ENCODE data around the gene MAP3K10.
"Not testable (repeated sequence)": the region's sequence is repeated elsewhere in the genome, so short reads cannot be mapped to it uniquely, and the experiment has no call there.

MAP3K10 gene

DNA sequence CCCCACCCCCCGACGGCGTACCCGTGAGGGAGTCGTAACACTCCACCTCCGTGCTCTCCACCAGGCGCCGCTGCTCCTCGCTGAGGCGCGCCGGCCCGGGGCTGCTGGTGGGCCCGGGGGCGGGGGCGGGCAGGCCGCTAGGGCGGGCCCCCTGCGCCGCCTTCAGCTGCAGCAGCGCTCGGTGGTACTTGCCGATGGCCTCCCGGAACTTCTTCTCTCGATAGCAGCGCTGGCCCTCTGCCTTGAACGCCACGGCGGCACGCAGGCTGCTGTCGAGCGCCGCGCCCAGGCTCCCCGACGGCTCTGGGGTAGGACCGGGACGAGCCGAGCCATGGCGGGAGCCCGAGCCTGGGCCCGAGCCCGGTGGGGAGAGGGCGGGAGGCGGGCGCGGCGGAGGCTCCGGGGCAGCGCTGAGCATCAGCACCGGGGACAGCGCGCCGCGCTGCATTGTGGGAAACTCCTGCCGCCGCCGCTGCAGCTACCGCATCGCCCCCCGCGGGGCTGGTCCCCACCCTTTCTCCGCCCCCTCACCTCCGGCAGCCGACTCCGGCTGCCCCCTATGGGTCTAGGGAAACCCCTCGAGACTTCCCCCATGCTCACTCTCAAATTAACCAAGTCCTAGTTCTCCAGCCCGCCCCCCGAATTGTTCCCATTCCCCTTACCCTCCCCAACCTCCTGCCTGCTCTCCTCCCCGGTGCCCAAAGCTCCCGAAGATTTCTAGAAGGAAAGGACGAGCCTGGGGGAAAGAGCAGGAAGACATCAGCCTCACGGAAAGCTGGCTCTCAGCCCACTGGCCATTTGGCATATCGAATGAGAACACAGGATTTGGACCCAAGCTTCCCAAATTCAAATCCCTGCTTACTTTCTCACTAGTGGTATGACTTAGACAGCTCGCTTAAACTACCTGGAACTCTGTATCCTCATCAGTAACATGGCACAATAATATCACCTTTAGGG is 27.0 kb downstream of the MAP3K10 start, which contains the start of gene TTC9B:
Gene TTC9B (minus strand): TSS at position 451 of the 957 bp plus-strand sequence. CDS start 3 bp downstream, at position 448.
- peak; percentile 65 for DNase-seq

DNA sequence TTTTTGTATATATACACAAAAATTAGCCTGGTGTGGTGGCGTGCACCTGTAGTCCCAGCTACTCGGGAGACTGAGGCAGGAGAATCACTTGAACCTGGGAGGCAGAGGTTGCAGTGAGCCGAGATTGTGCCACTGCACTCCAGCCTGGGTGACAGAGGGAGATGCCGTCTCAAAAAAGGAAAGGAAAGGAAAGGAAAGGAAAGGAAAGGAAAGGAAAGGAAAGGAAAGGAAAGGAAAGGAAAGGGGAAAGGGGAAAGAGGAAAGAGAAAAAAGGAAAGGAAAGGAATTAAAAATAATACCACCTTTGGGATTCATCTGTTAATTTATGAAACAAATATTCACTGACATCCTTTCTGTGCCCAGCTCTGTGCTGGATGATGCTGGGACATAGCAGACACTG is 27.8 kb downstream of the MAP3K10 start:
- DNase-seq = not testable (repeated sequence)

DNA sequence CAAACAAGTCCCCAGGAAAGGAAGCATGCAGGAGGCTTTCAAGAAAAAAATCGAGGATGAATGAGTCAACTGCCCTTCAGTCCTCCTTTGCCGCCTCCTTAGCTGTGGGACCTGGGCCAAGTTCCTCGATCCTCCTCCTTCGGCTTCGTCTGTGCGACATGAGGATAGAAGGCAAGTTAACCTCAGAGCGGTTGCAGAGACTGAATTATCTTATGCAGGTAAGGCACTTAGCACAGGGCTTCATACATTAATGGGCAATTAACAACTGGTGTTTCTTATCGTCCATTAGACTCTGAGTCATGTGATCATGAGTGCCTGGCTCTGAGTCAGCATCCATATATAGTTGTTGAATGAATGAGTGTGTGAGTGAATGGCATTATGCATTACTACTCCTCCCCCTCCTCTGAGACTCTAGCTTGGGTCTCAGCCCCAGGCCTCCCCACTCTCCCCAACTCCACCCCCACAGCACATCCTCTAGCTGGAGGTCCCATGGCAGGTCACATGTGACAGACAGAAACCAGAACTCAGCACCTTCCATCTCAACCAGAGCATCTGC is 28.6 kb downstream of the MAP3K10 start:
- DNase-seq = no peak

DNA sequence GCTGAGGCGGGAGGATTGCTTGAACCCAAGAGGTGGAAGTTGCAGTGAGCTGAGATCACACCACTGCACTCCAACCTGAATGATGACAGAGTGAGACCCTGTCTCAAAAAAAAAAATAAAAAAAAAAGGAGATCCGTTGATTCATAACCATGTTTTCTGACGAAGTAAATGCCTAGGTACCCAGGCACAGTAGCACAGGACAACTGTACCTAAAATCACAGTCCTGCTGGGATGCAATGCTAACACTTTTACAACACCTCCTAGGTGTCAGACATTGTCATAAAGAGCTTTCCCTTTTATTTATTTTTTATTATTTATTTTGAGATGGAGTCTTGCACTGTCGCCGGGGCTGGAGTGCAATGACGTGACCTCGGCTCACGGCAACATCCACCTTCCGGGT is 29.4 kb downstream of the MAP3K10 start:
- no peak for DNase-seq

DNA sequence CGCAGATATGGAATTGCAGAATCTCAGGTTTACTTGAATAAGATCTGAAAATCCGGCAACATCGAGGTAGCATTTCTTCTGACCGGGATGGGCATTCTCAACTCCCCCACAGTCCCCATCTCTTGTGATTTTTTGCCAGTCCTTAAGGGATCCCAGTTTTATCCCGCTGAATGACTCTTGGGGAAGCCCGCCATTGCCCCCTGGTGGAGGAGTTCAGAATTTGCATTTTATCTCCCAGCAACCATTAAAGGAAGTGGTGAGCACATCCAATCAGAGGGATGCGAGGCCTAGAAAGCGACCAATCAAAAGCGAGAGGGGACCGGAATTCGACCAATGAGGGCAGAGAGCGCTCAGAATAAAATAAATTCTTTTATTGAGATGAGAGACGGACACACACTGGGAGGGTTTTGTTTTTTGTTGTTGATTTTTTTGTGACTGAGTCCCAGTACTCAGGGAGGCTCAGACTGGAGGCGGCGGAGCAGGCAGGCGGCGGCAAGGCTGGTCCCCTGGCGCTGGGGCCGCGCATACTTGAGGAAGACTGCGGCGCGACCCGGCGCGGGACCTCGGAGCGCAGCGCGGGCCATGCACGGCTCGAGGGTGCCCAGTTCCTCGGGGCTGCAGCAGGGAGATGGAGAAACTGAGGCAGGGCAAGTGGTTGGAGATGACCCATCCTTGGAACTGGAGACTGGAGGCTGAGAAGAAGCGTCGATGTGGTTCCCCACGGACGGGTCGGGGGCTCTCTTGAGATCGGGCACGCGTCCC is 30.8 kb downstream of the MAP3K10 start:
- DNase-seq = peak; percentile 70

DNA sequence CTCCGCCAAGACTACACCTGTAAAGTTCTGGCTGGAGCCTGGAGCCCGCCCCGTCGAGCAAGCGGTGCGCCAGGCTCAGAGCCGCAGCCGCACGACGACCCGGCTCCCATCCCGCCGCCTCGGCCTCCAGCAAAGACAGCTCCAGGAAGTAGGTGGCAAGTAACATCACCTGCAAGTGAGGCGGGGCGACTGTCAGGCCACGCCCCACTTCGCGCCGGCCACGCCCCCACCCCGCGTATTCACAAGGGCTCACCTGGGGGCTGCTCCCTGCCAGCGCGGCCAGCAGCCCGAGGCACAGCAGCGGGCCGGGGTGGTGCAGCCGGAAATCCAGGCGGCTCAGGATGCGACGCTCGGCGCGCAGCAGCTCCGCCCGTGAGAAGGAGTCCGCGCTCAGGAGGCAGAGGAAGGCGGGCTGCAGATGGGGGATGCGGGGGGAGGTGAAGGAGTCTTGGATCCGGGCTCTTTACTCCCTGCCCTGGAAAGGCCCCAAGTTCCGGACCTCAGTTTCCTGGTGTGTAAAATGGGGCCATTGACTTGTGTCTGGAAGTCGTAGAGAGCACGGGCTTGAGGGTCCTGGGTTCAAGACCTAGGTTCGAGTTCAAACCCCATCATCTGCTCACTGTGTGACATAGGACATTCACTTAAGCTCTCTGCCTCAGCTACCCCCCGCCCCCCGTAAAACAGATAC is 32.1 kb downstream of the MAP3K10 start:
- peak; percentile 62 for DNase-seq

DNA sequence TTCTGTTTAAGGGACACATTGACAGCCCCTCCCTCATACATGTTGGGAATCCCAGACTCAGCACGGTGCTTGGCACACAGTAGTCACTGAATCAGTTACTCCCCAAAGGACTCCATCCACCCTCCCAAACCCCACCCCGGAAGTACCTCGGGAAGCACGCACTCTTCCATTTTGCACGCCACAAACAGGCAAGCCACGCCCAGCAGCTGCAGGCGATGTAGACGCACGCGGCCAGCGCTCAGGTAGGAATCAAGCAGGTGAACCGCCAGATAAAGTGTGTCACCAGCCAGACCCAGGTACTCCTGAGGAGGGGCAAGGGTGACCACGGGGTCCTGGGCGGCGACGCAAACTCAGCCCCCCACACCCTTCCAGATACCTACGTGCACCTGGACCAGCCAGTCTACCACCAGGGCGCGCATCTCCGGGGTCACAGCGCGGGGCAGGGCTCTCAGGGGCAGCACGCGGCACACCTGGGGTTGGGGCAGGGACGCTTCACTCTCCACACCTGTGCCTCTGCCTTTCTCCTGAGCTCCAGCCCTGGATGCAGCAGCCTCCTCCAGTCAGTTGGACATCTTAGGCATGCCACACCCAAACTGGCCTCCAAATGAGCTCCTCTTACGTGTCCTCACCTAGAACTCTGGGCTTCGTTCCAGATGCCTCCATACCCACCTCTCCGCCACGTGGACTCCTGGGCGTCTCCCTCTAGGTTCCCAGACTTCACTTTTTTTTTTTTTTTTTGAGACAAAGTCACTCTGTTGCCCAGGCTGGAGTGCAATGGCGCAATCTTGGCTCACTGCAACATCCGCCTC is 33.3 kb downstream of the MAP3K10 start:
- no peak for DNase-seq

DNA sequence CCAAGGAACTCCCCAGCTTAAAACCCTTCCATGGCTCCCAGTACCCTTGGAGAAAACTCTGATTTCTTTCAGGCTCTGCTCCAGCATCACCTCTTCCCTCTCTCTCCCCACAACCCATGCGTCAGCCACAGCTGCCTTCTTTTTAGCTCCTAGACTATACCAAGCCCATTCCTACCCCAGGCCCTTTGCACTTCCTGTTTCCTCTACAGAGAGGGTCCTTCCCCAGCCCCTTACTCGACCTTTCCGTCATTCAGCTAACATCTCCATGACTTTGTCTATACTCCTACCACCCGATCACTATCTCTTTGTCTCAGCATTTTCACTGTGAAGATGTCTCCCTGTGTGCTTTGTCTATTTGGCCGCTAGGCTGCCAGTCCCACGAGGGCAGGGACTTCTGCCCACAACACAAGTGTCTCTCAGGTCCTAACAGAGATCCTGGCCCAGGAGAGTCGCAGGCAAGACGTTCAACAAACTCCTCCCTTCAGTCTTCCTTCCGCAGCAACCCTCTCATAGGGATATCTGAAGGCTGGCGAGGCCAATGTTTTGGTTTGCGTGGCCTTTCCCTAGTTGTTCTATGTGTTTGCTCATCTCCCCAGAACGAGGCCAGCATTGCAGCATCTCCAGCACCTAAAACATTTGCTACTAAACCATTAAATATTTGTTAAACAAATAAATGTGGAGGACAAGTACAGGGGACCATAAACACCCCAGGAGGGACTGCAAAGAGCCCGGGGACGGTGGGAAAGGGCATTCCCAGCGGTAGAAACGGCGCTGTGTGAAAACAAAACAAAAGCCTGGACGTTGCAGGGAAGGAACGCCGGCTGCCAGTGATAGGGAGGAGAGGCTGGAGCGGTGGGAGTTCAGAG is 34.4 kb downstream of the MAP3K10 start:
- DNase-seq = no peak

DNA sequence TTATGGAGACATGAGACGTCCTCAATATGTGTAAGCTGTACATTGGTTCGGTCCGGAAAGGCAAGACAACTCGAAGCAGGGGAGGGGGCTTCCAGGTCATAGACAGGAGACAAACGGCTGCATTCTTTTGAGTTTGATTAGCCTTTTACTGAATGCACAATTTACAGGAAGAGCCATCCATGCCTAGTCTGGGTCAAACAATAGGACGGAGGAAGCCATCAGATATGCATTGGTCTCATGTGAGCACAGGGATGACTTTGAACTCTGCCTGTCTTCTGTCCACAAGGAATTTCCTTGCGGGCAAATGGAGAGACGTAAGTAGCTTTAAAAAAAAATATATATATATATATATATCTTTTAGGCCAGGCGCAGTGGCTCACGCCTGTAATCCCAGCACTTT is 37.1 kb downstream of the MAP3K10 start:
- DNase-seq = no peak

DNA sequence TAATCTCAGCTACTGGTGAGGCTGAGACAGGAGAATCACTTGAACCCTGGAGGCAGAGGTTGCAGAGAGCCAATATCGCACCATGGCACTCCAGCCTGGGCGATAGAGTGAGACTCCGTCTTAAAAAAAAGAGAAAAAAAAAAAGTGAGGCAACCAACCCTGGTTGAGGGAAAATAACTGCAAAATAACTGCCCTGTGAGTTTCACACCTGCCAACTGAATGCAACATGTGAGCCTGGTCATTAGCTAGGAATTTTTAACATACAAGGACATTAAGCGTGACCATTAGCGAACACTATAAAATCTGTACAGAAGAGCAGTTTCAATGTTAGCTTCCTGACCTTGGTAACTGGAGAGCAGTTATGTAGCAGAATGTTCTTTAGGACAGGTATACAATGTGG is 37.6 kb downstream of the MAP3K10 start:
- no peak for DNase-seq

DNA sequence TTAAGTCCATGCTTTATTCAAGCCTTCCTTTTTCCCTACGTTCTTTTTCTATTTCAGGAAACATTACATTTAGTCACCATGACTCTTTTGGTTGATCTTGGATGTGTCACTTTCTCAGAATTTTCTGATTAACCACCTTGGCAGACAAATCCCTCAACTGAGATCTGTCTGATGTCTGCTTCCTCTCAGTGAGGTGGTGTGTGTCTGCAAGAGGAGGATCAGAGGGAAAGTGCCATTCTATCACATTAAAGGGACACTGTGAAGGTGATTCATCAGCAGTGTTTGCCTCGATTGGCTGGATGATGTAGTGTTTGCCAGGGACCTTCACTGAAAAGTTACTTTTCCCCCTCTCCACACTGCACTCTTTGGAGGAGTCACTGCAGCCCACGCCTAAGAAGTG is 38.3 kb downstream of the MAP3K10 start:
- DNase-seq = no peak

DNA sequence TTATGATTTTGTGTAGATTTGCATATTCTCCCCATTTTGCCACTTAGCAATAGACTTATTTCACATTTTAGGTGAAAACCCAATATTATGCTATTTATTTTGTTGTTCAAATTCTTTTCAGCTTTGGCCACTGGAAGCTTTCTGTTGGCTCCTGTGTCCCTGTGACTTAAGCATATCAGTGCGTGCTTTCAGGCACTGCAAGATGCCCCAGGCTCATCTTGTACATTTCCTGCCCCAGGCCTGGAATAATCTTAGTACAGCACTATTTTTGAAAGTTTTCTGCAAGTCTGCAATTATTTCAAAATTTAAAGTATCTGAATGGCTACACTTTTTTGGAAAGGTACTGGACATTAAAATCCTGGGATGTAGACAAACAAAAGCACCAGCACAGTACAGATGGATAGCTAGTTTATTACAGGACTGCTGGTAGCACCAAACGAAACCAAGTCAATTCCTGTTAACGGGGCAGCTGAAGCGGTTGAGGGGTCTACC is 38.7 kb downstream of the MAP3K10 start:
- DNase-seq = no peak

DNA sequence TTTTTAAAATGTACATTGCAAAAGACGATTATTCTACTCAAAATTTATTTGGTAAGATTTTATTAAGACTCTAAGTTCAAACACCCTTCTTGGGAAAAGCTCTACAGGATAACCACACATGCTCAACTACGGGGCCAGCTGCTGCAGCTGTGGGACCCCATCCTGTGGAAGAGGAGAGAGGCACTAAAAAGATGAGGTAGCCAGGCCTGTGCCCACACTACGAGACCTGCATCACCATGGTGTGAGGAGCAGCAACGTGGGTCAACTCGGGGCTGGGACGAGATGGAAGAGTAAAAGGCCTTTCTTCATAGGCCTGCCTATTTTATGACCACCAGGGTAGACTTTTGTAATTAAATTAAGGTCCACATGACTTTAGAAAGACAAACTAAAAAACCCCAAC is 39.8 kb downstream of the MAP3K10 start:
- DNase-seq = no peak

DNA sequence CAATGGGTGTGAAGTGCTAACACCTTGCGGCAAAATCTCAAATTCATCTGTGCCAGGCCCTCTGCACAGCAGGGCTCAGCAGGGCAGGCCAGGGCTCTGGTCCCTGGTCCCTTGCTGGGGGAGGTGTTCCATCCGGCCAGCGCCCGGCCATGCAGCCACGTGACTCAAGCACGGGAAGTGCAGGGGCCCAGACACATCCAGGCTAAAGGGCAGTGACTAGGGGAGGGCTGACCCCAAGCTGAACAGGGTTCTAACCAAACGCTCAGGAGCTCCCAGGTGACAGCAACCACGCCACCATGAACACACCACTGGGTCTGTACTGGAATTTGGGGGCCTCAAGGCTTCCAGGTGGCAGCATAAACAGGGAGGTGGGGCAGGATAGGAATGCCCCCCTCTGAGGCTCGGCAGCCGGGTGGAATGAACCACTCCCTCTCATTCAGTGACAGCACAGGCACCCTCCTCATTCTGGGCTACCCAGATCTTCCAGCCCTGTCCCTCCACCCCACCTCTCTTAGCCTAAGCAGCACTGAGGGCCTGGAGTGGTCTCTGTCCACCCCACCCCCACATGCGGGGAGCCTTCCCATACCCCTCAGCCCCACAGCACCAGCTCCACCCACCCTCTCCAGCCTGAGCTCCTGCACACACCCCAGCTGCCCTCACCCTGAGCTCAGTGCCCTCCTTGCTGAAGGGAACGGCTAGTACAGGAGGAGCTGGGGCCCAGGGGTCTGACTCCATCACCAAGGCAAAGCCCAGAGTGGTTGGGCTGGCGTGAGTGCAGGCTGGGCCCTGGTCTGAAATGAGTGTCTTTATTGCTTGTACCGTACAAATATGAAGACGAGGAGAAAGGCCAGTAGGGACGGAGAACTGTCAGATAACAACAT is 40.6 kb downstream of the MAP3K10 start:
- DNase-seq = no peak

DNA sequence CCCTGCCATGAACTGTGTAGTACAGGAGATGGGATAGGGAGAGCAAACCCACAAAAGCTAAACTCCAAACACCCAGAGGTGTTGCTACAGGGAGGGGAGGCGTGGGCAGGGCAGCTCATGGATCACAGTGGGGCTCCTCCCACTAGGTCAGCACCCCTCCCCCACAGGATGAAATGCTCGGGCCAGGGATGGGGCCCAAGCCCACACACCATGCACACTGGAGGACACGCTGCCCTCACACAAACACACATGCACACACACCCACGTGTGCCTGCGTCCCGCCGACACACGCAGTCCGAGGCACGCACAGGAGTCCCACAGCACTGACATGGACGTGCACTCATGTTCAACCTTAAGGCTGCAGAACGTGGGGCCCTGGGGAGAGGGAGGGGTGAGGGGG is 41.3 kb downstream of the MAP3K10 start:
- no peak for DNase-seq

DNA sequence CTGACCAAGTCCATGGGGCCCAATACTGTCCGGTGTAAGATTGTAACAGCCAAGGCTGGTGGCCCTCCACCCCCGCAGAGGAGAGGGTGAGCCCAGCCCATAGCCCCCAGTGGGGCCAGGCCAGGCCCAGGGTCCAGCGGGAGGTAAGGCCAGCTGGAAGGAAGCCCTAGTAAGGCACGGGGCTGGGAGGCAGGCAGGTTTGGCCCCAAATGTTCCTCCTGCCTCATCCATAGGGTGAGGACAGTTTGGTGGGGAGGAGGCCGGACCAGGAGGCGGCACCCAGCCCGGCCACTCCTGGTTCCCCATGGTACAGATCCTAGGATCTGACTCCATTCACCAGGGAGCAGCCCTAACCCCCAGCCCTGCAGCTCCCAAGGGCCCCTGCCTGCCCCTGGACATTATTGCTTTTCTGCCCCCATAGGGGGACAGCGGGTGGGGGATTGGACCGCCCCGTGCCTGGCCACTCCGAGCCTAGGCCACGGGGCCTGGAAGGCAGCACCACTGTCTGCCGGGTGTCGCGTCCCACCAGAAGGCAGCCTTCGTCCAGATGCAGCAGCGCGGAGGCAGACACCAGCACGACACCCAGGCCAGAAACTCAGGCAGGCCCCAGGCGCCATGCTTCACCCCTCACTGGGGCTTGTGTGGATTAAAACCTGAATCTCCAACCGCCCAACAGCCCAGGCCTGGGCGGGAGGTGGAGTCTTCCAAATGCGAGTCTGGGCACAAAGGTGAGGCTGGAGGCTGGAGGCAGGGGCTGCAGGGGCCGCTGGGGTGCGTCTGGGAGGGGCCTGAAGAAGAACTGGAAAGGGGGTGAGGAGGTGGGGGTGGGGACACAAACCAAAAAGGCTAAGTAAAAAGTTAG is 42.0 kb downstream of the MAP3K10 start:
- DNase-seq = no peak

DNA sequence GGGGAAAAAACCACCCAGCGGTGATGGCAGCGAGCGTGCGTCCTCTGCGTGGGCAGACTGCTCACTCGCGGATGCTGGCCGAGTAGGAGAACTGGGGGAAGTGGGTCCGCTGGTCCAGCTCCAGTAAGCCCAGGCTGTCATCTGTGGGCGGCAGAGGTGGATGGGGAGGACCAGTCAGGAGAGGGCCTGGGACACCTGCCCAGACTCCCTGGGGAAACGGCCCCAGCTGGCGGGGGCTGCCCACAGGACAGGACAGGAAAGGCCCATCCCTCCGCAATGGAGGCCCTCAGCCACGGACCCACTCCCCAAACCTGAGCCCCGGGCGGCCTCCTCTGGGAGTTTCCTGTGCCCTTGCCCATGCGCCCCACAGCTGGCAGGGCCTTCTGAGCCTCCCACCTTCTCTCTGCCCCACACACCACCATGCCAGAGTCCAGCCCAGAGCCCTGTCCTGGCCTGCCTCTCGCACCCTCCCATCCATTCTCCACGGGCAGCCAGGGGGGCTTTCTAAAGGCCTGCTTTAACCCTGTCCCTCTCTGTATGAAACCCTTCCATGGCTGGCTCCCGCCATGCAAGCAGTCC is 42.7 kb downstream of the MAP3K10 start:
- DNase-seq = no peak
